Prostate gland (tissue), 2 donors: ENCODE data around the gene BBS9.

Experiments used
- POLR2AphosphoS5 ChIP-seq: sonication (generic); formaldehyde crosslinking; IDR thresholded peaks from one replicate; pipeline ENCODE4 v1.6.1; 2017; ENCODE audit warnings: antibody characterized with exemption
- TF ChIP-seq, protein P1 (sequence below), 4 experiments: fragments of 200-600 bp in 2 of 4; fragments of 450-650 bp in 2 of 4; sonication (generic) in 2 of 4; IDR thresholded peaks; 1 replicate in 3 of 4; 2 replicates in 1 of 4; pipeline ENCODE4 v1.5.1; 2016 to 2019; ENCODE audit warnings: antibody characterized with exemption in 4 of 4, mild to moderate bottlenecking in 2 of 4, moderate library complexity in 2 of 4

DNA sequence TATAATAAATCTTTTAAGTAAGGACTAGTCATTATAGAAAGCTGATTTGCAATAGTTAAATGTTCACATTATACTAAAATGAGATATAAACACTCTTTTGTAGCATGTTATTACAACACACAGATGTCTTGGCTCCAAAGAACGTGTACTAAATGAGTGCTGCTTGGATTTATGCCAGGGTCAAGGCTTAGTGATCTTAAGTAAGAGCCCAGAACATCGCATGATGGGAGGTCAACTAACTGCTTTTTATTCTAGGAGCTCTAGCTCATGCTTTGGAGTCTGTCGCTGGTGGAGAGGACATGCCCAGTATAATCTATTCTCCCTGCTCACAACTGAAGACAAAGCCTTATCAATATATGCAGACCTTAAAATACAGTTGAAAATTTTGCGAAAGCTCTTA lies 315.1 kb downstream of the BBS9 start:
- TF ChIP-seq, protein P1, sequence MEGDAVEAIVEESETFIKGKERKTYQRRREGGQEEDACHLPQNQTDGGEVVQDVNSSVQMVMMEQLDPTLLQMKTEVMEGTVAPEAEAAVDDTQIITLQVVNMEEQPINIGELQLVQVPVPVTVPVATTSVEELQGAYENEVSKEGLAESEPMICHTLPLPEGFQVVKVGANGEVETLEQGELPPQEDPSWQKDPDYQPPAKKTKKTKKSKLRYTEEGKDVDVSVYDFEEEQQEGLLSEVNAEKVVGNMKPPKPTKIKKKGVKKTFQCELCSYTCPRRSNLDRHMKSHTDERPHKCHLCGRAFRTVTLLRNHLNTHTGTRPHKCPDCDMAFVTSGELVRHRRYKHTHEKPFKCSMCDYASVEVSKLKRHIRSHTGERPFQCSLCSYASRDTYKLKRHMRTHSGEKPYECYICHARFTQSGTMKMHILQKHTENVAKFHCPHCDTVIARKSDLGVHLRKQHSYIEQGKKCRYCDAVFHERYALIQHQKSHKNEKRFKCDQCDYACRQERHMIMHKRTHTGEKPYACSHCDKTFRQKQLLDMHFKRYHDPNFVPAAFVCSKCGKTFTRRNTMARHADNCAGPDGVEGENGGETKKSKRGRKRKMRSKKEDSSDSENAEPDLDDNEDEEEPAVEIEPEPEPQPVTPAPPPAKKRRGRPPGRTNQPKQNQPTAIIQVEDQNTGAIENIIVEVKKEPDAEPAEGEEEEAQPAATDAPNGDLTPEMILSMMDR (IDR thresholded peaks at IDR 0.05), result no peak
- TF ChIP-seq POLR2AphosphoS5, result no peak
